Esophagus squamous epithelium (tissue), 4 donors: ENCODE data around the gene PABPC1L.

Experiments
- POLR2A ChIP-seq, 4 donors: fragments of 450-650 bp; IDR thresholded peaks; one replicate each; pipeline ENCODE4 v1.6.1; 2017; ENCODE audit warnings: antibody characterized with exemption in 4 of 4, mild to moderate bottlenecking in 4 of 4, moderate library complexity in 3 of 4
- TF ChIP-seq, protein P1 (sequence below), 6 experiments: fragments of 450-650 bp in 4 of 6; fragments of 200-600 bp in 2 of 6; sonication (generic) in 2 of 6; IDR thresholded peaks; one replicate each; pipeline ENCODE4 v1.5.1; 2016 to 2019; ENCODE audit warnings: antibody characterized with exemption in 6 of 6, mild to moderate bottlenecking in 4 of 6, moderate library complexity in 4 of 6

DNA sequence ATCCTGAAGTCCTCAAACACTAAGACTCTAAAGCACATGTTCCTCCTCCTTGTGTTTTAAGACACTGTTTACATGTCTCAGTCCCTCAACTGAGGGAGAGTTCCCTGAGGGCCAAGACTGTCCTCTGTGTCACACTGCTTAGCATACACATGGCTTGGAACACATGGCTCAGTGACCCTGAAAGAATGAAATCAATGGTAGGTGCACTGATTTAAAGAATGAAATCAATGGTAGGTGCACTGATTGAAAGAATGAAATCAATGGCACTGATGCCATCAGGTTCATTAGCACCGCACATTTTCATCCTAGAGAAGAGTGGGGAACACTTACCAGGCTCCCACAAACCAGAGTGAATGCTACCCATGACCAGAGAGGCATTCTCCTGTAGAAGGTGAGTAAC is 40.5 kb downstream of the PABPC1L start:
- TF ChIP-seq, protein P1, sequence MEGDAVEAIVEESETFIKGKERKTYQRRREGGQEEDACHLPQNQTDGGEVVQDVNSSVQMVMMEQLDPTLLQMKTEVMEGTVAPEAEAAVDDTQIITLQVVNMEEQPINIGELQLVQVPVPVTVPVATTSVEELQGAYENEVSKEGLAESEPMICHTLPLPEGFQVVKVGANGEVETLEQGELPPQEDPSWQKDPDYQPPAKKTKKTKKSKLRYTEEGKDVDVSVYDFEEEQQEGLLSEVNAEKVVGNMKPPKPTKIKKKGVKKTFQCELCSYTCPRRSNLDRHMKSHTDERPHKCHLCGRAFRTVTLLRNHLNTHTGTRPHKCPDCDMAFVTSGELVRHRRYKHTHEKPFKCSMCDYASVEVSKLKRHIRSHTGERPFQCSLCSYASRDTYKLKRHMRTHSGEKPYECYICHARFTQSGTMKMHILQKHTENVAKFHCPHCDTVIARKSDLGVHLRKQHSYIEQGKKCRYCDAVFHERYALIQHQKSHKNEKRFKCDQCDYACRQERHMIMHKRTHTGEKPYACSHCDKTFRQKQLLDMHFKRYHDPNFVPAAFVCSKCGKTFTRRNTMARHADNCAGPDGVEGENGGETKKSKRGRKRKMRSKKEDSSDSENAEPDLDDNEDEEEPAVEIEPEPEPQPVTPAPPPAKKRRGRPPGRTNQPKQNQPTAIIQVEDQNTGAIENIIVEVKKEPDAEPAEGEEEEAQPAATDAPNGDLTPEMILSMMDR (IDR thresholded peaks at IDR 0.05), result no peak
- TF ChIP-seq POLR2A (IDR thresholded peaks at IDR 0.05), result no peak
